SK-MEL-5 (cell line): Measurements from ENCODE around the gene PSME3. TPM values are rescaled to one million over a fixed set of nuclear protein-coding genes. Genes with fewer than 3 reads are reported as not detected.
A peak's percentile ranks its signal among the peaks of the same experiment; 100 is the strongest.

ENCODE experiments used
- DNase-seq: peaks from one replicate; pipeline ENCODE4 v3.0.0-alpha.2; 2016; ENCODE audit warnings: low read depth, low spot score
- in situ Hi-C: cut with HindIII; loops from 2 replicates; pipeline ENCODE4 v1.10.0; 2016; ENCODE audit warnings: low sequenced_read_pairs, high pct_unique_total_duplicates, low pct_unique_long_range_greater_than_20kb
- polyA plus RNA-seq, 2 experiments: library from polyadenylated mRNA; depleted of rRNA; stranded (reverse); fragments of >200 nt; gene quantifications; 2 replicates each; pipeline ENCODE4 v1.2.3, GENCODE V29; 2015
- total RNA-seq: library from RNA; depleted of rRNA; stranded (reverse); fragments of >200 nt; shearing (Covaris generic); gene quantifications from 2 replicates; pipeline ENCODE4 v1.2.3, GENCODE V29; 2014; rRNA removed

The PSME3 gene
- total RNA-seq = 139 and 154 TPM in 2 replicates
- polyA plus RNA-seq (2015; cell fraction: cytosol; rRNA removed) = 261 and 268 TPM in 2 replicates
- polyA plus RNA-seq (2015; cell fraction: nucleus; rRNA removed) = 77.7 and 103 TPM in 2 replicates

- peak; percentile 86 for DNase-seq
- in situ Hi-C loops = no loop called here
Measured at GRCh38 chr17:42832934-42833766, at the start of gene PSME3. TSS of gene PSME3 (plus strand) at chr17:42833397. CDS start at chr17:42833632, 235 bp downstream.

DNA sequence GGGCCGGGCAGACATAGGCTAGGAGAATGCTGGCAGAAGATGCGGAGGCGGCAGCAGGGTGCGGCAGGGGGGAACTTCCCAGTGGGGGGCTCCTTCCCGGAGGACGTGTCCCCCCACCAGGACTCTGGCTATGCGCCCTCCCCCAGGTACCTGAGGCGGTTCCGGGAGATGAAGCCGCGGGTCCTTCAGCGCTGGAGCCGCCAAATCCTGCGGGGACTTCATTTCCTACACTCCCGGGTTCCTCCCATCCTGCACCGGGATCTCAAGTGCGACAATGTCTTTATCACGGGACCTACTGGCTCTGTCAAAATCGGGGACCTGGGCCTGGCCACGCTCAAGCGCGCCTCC, 49.4 kb upstream of the PSME3 start:
- in situ Hi-C loops = no loop called here
- no peak for DNase-seq

- in situ Hi-C loops = no loop called here
- DNase-seq = no peak
Measured at GRCh38 chr17:42784409-42784808, 48.8 kb upstream of the PSME3 start.

DNA sequence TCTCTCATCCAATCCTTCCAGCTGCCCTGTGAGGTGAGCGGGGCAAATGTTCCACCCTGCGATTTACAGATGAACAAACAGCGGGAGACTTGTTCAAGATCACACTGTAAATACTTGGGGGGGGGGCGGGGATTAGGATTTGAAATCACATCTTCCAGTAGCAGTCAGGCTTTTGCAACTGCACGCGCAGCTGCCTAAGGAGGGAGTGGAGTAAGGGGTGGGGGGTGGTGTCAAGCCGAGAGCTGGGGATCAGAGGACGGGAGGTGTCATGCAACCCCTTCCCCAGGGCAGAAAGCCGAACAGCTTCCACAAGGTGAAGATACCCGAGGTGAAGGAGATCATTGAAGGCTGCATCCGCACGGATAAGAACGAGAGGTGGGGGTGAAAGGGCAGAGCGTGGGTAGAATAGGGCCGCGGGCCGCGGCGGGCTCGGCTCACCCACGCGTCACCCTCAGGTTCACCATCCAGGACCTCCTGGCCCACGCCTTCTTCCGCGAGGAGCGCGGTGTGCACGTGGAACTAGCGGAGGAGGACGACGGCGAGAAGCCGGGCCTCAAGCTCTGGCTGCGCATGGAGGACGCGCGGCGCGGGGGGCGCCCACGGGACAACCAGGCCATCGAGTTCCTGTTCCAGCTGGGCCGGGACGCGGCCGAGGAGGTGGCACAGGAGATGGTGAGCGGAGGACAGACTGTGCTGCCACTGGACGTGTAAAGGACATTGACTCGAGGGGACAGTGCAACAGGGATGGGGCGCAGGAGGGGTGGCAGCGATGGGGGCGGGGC, 48.2 kb upstream of the PSME3 start:
- in situ Hi-C loops = no loop called here
- no peak for DNase-seq

DNA sequence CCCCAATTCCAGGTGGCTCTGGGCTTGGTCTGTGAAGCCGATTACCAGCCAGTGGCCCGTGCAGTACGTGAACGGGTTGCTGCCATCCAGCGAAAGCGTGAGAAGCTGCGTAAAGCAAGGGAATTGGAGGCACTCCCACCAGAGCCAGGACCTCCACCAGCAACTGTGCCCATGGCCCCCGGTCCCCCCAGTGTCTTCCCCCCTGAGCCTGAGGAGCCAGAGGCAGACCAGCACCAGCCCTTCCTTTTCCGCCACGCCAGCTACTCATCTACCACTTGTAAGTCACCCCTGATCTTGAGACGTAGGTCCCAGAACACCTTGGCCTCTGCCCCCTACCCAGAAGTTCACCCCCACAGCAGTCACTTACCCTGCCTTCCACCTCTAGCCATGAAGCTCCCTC, 45.9 kb upstream of the PSME3 start:
- in situ Hi-C loops = no loop called here
- no peak for DNase-seq

GRCh38 chr17:42791948-42792347, 41.2 kb upstream of the PSME3 start:
- in situ Hi-C loops = no loop called here
- DNase-seq = no peak

- in situ Hi-C loops = no loop called here
- no peak for DNase-seq
Measured at GRCh38 chr17:42792545-42792944, 40.7 kb upstream of the PSME3 start.

DNA sequence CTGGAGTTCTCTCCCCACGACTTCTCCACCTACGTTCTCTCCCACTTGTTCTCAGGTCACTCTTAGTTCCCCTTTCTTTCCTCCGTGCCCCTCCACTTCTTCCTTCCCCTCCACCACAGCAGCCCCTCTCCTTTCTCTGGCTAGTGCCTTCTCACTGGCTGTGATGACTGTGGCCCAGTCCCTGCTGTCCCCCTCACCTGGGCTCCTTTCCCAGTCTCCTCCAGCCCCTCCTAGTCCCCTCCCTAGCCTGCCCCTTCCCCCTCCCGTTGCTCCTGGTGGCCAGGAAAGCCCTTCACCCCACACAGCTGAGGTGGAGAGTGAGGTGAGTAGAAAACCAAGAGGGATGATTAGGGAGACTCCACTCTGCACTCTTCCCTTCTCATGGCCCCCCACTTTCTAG, 38.1 kb upstream of the PSME3 start:
- DNase-seq = no peak
- in situ Hi-C loops = no loop called here

GRCh38 chr17:42795465-42795864, 37.7 kb upstream of the PSME3 start:
- in situ Hi-C loops = no loop called here
- no peak for DNase-seq

GRCh38 chr17:42796066-42796758, 37.0 kb upstream of the PSME3 start:
- in situ Hi-C loops = no loop called here
- no peak for DNase-seq

- no peak for DNase-seq
- in situ Hi-C loops = no loop called here
Measured at GRCh38 chr17:42797067-42798007, 35.9 kb upstream of the PSME3 start.

DNA sequence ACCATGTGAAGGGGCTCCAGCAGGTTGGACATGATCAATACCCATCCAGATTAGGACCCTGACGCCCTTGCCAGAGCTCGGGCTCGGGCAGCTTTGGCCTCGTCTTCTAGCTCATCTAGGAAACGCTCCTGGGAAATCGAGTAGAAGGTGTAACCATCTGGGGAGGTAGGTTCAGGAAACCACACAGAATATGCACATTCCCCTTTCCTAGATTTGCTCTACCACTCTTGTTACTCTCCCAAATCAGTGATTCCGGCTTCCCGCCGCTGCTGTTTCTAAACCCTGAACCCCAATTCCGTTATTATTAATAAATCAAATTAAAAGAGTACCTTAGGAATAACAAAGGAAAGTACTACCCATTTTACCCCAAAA, 35.2 kb upstream of the PSME3 start:
- in situ Hi-C loops = no loop called here
- no peak for DNase-seq

- in situ Hi-C loops = no loop called here
Measured at GRCh38 chr17:42798383-42799380, 34.5 kb upstream of the PSME3 start, which contains the start of the genes CNTD1 and COA3. TSS of gene CNTD1 (plus strand) at chr17:42798861. CDS start at chr17:42799068, 207 bp downstream. TSS of gene COA3 (minus strand) at chr17:42798704. CDS start at chr17:42798681, 23 bp downstream.

GRCh38 chr17:42803074-42803883, 29.9 kb upstream of the PSME3 start:
- no peak for DNase-seq
- in situ Hi-C loops = no loop called here

More at GRCh38 chr17:42798383-42799380, 34.5 kb upstream of the PSME3 start, which contains the start of the genes CNTD1 and COA3:
- peak; percentile 91 for DNase-seq

GRCh38 chr17:42804918-42805367, 28.3 kb upstream of the PSME3 start:
- in situ Hi-C loops = no loop called here

More at GRCh38 chr17:42804918-42805367, 28.3 kb upstream of the PSME3 start:
- peak; percentile 59 for DNase-seq
